Loucy (cell line): ENCODE results near the gene UBE2L3.
"Not testable (repeated sequence)": the region's sequence is repeated elsewhere in the genome, so short reads cannot be mapped to it uniquely, and the experiment has no call there.

Experiments used
- H2AFZ ChIP-seq: fragments of 200-600 bp; sonication (generic); 2 replicates; pipeline ENCODE4 v1.6.0; 2016; ENCODE audit warnings: antibody characterized with exemption, mild to moderate bottlenecking, low read length, moderate library complexity
- H3F3A ChIP-seq: fragments of 200-600 bp; 2 replicates; pipeline ENCODE4 v1.6.0; 2016; ENCODE audit warnings: antibody characterized with exemption, low read depth, mild to moderate bottlenecking
- H3K27me3 ChIP-seq: fragments of 200-600 bp; sonication (generic); 2 replicates; pipeline ENCODE4 v1.6.1; 2014; ENCODE audit warnings: low read length, mild to moderate bottlenecking; ENCODE audit not compliant: insufficient read depth, poor library complexity, severe bottlenecking
- H3K36me3 ChIP-seq: fragments of 200-600 bp; sonication (generic); 2 replicates; pipeline ENCODE4 v1.6.1; 2016; ENCODE audit warnings: low read length; ENCODE audit not compliant: insufficient read depth
- H3K4me1 ChIP-seq: fragments of 200-600 bp; sonication (generic); 2 replicates; pipeline ENCODE4 v1.5.1; 2014; ENCODE audit warnings: low read length, mild to moderate bottlenecking; ENCODE audit not compliant: insufficient read depth, poor library complexity, severe bottlenecking
- H3K4me2 ChIP-seq: fragments of 200-600 bp; sonication (generic); 2 replicates; pipeline ENCODE4 v1.6.0; 2014; ENCODE audit warnings: antibody characterized with exemption, low read length, low read depth, mild to moderate bottlenecking; ENCODE audit not compliant: poor library complexity, severe bottlenecking
- H3K4me3 ChIP-seq: fragments of 200-600 bp; sonication (generic); 2 replicates; pipeline ENCODE4 v1.5.1; 2014; ENCODE audit warnings: low read length, mild to moderate bottlenecking, mixed read lengths; ENCODE audit not compliant: poor library complexity, severe bottlenecking
- H3K79me2 ChIP-seq: fragments of 200-600 bp; sonication (generic); 2 replicates; pipeline ENCODE4 v1.6.1; 2014; ENCODE audit warnings: low read length; ENCODE audit not compliant: insufficient read depth
- H3K9ac ChIP-seq: fragments of 200-600 bp; sonication (generic); 2 replicates; pipeline ENCODE4 v1.6.0; 2014; ENCODE audit warnings: mild to moderate bottlenecking, low read depth, low read length, moderate library complexity; ENCODE audit not compliant: poor library complexity, severe bottlenecking
- H3K9me2 ChIP-seq: fragments of 200-600 bp; sonication (generic); replicated peaks from 2 replicates; pipeline ENCODE4 v1.6.1; 2016; ENCODE audit warnings: low read depth, low read length, mixed read lengths
- H3K9me3 ChIP-seq: fragments of 200-600 bp; sonication (generic); 2 replicates; pipeline ENCODE4 v1.6.1; 2014; ENCODE audit warnings: mild to moderate bottlenecking, antibody characterized with exemption, low read length, low read depth; ENCODE audit not compliant: insufficient read depth
- H4K20me1 ChIP-seq: fragments of 200-600 bp; sonication (generic); 2 replicates; pipeline ENCODE4 v1.6.0; 2014; ENCODE audit warnings: antibody characterized with exemption, low read length, mild to moderate bottlenecking; ENCODE audit not compliant: insufficient read depth, poor library complexity, severe bottlenecking
- CTCF ChIP-seq: fragments of 200-600 bp; sonication (generic); conservative IDR thresholded peaks from 2 replicates; pipeline ENCODE4 v1.5.1; 2014; ENCODE audit warnings: mild to moderate bottlenecking, antibody characterized with exemption, low read length
- EZH2phosphoT487 ChIP-seq: fragments of 200-600 bp; IDR thresholded peaks from 2 replicates; pipeline ENCODE4 v1.6.1; 2018; ENCODE audit warnings: antibody characterized with exemption, mild to moderate bottlenecking, moderate library complexity, borderline replicate concordance

The UBE2L3 gene

GRCh38 chr22:21603973-21604372 lies 36.5 kb downstream of the UBE2L3 start:
- H3K4me3 ChIP-seq: no peak overlapping the region
- no peaks in the 10 kb centered on the region for H3K4me1 ChIP-seq
- no peak overlapping the region for H3K9ac ChIP-seq
- peaks cover 25% of the 10 kb centered on the region; the same call in 1 of the 2 replicates for H3K36me3 ChIP-seq
- TF ChIP-seq CTCF (no peak), EZH2phosphoT487 (no peak)
- H3K27me3 ChIP-seq: no peaks in the 10 kb centered on the region
- H3K79me2 ChIP-seq: peaks cover 94% of the 10 kb centered on the region
- no peaks in the 10 kb centered on the region for H3K9me3 ChIP-seq
- H4K20me1 ChIP-seq: peaks cover 70% of the 10 kb centered on the region
- H3K4me2 ChIP-seq: no peak overlapping the region
- H3K9me2 ChIP-seq: no peaks in the 10 kb centered on the region
- no peaks in the 10 kb centered on the region for H3F3A ChIP-seq
- no peak overlapping the region for H2AFZ ChIP-seq

- Histone ChIP-seq H3K4me1 (no peaks in the 10 kb centered on the region), H3K36me3 (peaks cover 35% of the 10 kb centered on the region; the same call in 1 of the 2 replicates), H3K9me3 (no peaks in the 10 kb centered on the region), H3K9me2 (no peaks in the 10 kb centered on the region), H3K4me3 (no peak overlapping the region), H3K79me2 (peaks cover 94% of the 10 kb centered on the region), H4K20me1 (peaks cover 71% of the 10 kb centered on the region), H3F3A (no peaks in the 10 kb centered on the region), H3K4me2 (no peak overlapping the region), H3K9ac (no peak overlapping the region), H2AFZ (no peak overlapping the region), H3K27me3 (no peaks in the 10 kb centered on the region)
- no peak for TF ChIP-seq EZH2phosphoT487
- TF ChIP-seq CTCF: no peak
These were observed 38.5 kb downstream of the UBE2L3 start for GRCh38 chr22:21605887-21606564.

- Histone ChIP-seq H2AFZ (no peak overlapping the region), H3K9ac (no peak overlapping the region), H3K36me3 (peaks cover 43% of the 10 kb centered on the region; the same call in 1 of the 2 replicates), H3K4me1 (no peaks in the 10 kb centered on the region), H3K9me3 (no peaks in the 10 kb centered on the region), H3K79me2 (peaks cover 94% of the 10 kb centered on the region), H3K27me3 (no peaks in the 10 kb centered on the region), H3K4me2 (no peak overlapping the region), H3F3A (no peaks in the 10 kb centered on the region), H3K9me2 (no peaks in the 10 kb centered on the region), H4K20me1 (peaks cover 77% of the 10 kb centered on the region), H3K4me3 (no peak overlapping the region)
- TF ChIP-seq EZH2phosphoT487: no peak
- TF ChIP-seq CTCF: no peak
These were observed 39.3 kb downstream of the UBE2L3 start for GRCh38 chr22:21606775-21607174.

- H3K9me3 ChIP-seq, H2AFZ ChIP-seq, H3K27me3 ChIP-seq, H3K4me3 ChIP-seq, H3K9me2 ChIP-seq, H3K4me1 ChIP-seq, H3K9ac ChIP-seq, H3F3A ChIP-seq, H3K4me2 ChIP-seq: not testable (repeated sequence)
- Histone ChIP-seq H3K36me3 (peaks cover 56% of the 10 kb centered on the region), H4K20me1 (peaks cover 79% of the 10 kb centered on the region), H3K79me2 (peaks cover 93% of the 10 kb centered on the region)
These were observed 42.1 kb downstream of the UBE2L3 start for GRCh38 chr22:21609556-21610157.
